Kidney (tissue), 14 donors: ENCODE measurements around the gene BCAR1. TPM values are rescaled to one million over a fixed set of nuclear protein-coding genes. Genes with fewer than 3 reads are reported as not detected.

Experiments used
- DNase-seq, 5 donors: peaks; one replicate each; pipeline ENCODE4 v3.0.0-alpha.2; 2013 to 2020
- FAIRE-seq: peaks from 2 replicates; lab custom pipeline; 2012; peaks lifted over from hg19 to GRCh38; lab: Jason Lieb, UNC
- H3K27ac ChIP-seq, 2 donors: one replicate each; pipeline ENCODE4 v1.7.0; 2013; ENCODE audit warnings: low read depth in 2 of 2, low read length in 2 of 2, inconsistent platforms in 1 of 2
- H3K27me3 ChIP-seq: one replicate; pipeline ENCODE4 v1.7.1; 2013; ENCODE audit warnings: low read length, inconsistent platforms; ENCODE audit not compliant: control insufficient read depth, insufficient read depth
- H3K36me3 ChIP-seq, 3 donors: one replicate each; pipeline versions ENCODE4 v1.7.0 to v1.7.1; 2013; ENCODE audit warnings: low read length in 3 of 3, control low read depth in 1 of 3, inconsistent platforms in 1 of 3; ENCODE audit not compliant: insufficient read depth in 3 of 3, control insufficient read depth in 2 of 3
- H3K4me1 ChIP-seq, 3 donors: one replicate each; pipeline versions ENCODE4 v1.7.0 to v1.7.1; 2013; ENCODE audit warnings: low read length in 3 of 3, inconsistent platforms in 1 of 3, low read depth in 1 of 3; ENCODE audit not compliant: control insufficient read depth in 2 of 3, insufficient read depth in 2 of 3
- H3K4me3 ChIP-seq, 3 donors: one replicate each; pipeline versions ENCODE4 v1.7.0 to v1.8.1; 2013; ENCODE audit warnings: low read length in 3 of 3, control low read depth in 1 of 3, inconsistent platforms in 1 of 3
- H3K9ac ChIP-seq, 3 donors: one replicate each; pipeline versions ENCODE4 v1.7.0 to v1.7.1; 2013; ENCODE audit warnings: low read length in 3 of 3, control low read depth in 1 of 3, inconsistent platforms in 1 of 3
- H3K9me3 ChIP-seq, 3 donors: one replicate each; pipeline versions ENCODE4 v1.7.0 to v1.7.1; 2013; ENCODE audit warnings: low read length in 3 of 3, control low read depth in 1 of 3, inconsistent platforms in 1 of 3; ENCODE audit not compliant: control insufficient read depth in 2 of 3, insufficient read depth in 1 of 3
- CTCF ChIP-seq: IDR thresholded peaks from 3 replicates; pipeline ENCODE4 v1.5.1; 2012; ENCODE audit warnings: mild to moderate bottlenecking, moderate library complexity, borderline replicate concordance; ENCODE audit not compliant: insufficient read depth; ENCODE audit errors: extremely low read depth
- intact Hi-C: fragments of 100-400 bp; cut with DNase I; formaldehyde crosslinking; loops from one replicate; pipeline ENCODE4 v1.11.1; 2022
- polyA plus RNA-seq: library from polyadenylated mRNA; stranded (reverse); fragments of 350-450 nt; fragmentation: Illumina TruSeq; extraction: RNeasy Lipid Tissue Mini Kit (QIAGEN cat#74804); gene quantifications from one replicate; pipeline ENCODE4 v1.2.3, GENCODE V29; 2014; ENCODE audit warnings: low read depth, low replicate concordance; ENCODE audit not compliant: insufficient read depth
- total RNA-seq: library from RNA; stranded (reverse); fragmentation: NEBNext Ultra II Directional; extraction: Animal tissue kit (Norgen Biotek cat#: 25700); gene quantifications from one replicate; pipeline ENCODE4 v1.2.1, GENCODE V29; 2021
- donor health status: control.
- donor health status: control.
- donor health status: control.
- donor health status: control.
- donor health status: control.
- donor health status: DM: yes; HTN: yes; CAD: no.
- donor health status: Normal renal cell carcinoma (clear cell type).

BCAR1 gene
- total and polyA plus RNA-seq, 2 donors from 2014 or later: 69.1 to 123 TPM

GRCh38 chr16:75228143-75228976, 23.1 kb downstream of the BCAR1 start:
- FAIRE-seq: no peak
- Histone ChIP-seq H3K36me3 (peaks cover 0 to 23% (median 8%) of the 10 kb centered on the region in 3 donors), H3K9me3 (no peaks in the 10 kb centered on the region), H3K4me3 (no peak overlapping the region), H3K27me3 (no peaks in the 10 kb centered on the region), H3K9ac (no peak overlapping the region), H3K4me1 (peaks cover 0 to 9% (median 8%) of the 10 kb centered on the region in 3 donors), H3K27ac (no peak overlapping the region)
- no peak for TF ChIP-seq CTCF
- peak in 1 of 5 donors; percentile 72 for DNase-seq
- intact Hi-C loops: no loop called here

GRCh38 chr16:75227361-75228142, 23.9 kb downstream of the BCAR1 start:
- peaks cover 0 to 19% (median 7%) of the 10 kb centered on the region in 3 donors for H3K36me3 ChIP-seq
- no peaks in the 10 kb centered on the region for H3K9me3 ChIP-seq
- H3K4me3 ChIP-seq: no peak overlapping the region
- TF ChIP-seq CTCF: no peak
- H3K27me3 ChIP-seq: no peaks in the 10 kb centered on the region
- intact Hi-C loops: no loop called here
- H3K4me1 ChIP-seq: peaks cover 0 to 9% (median 8%) of the 10 kb centered on the region in 3 donors
- DNase-seq: peak in 1 of 5 donors; percentile 61
- no peak overlapping the region for H3K9ac ChIP-seq
- no peak overlapping the region for H3K27ac ChIP-seq
- no peak for FAIRE-seq

GRCh38 chr16:75226550-75227360, 24.7 kb downstream of the BCAR1 start:
- no peak for FAIRE-seq
- intact Hi-C loops: no loop called here

More at GRCh38 chr16:75226550-75227360, 24.7 kb downstream of the BCAR1 start:
- DNase-seq: peak in 1 of 5 donors; percentile 69
- H3K27ac ChIP-seq: no peak overlapping the region
- H3K27me3 ChIP-seq: no peaks in the 10 kb centered on the region
- H3K9me3 ChIP-seq: no peaks in the 10 kb centered on the region
- H3K9ac ChIP-seq: no peak overlapping the region
- TF ChIP-seq CTCF: no peak
- H3K36me3 ChIP-seq: peaks cover 0 to 15% (median 7%) of the 10 kb centered on the region in 3 donors
- peaks cover 0 to 9% (median 8%) of the 10 kb centered on the region in 3 donors for H3K4me1 ChIP-seq
- no peak overlapping the region for H3K4me3 ChIP-seq
